Fibroblast of the aortic adventitia (primary cell): ENCODE data around the gene FAAP20. TPM values are rescaled to one million over a fixed set of nuclear protein-coding genes. Genes with fewer than 3 reads are reported as not detected.

Experiments
- DNase-seq: peaks from one replicate; pipeline ENCODE4 v3.0.0-alpha.2; 2010; ENCODE audit warnings: low read depth
- H3K4me3 ChIP-seq: 2 replicates; pipeline ENCODE4 v1.5.1; 2011; ENCODE audit warnings: low read depth, mild to moderate bottlenecking, control low read depth, low read length, moderate library complexity
- CTCF ChIP-seq: IDR thresholded peaks from 2 replicates; pipeline ENCODE4 v1.5.1; 2011; ENCODE audit warnings: mild to moderate bottlenecking, low read length, control low read depth, inconsistent platforms; ENCODE audit not compliant: insufficient read depth
- total RNA-seq: library from RNA; depleted of rRNA; stranded (reverse); fragments of >200 nt; gene quantifications from 2 replicates; pipeline ENCODE4 v1.2.3, GENCODE V29; 2012; ENCODE audit warnings: low replicate concordance

The FAAP20 gene
- total RNA-seq, 1 donor, result 23.2 TPM

- peak overlapping the region; percentile 66 for H3K4me3 ChIP-seq
- TF ChIP-seq CTCF, result no peak
- DNase-seq, result peak; percentile 62
Measured at GRCh38 chr1:2204415-2205190, 10.0 kb upstream of the FAAP20 start.

- DNase-seq, result no peak
- peak overlapping the region; percentile 66 for H3K4me3 ChIP-seq
- no peak for TF ChIP-seq CTCF
Measured at GRCh38 chr1:2203671-2204414, 9.3 kb upstream of the FAAP20 start.

GRCh38 chr1:2202843-2203601 lies 8.4 kb upstream of the FAAP20 start:
- no peak for DNase-seq
- TF ChIP-seq CTCF, result no peak
- no peak overlapping the region for H3K4me3 ChIP-seq

- TF ChIP-seq CTCF, result no peak
- no peak for DNase-seq
Measured at GRCh38 chr1:2202008-2202575, 7.5 kb upstream of the FAAP20 start.

GRCh38 chr1:2201062-2201461 lies 6.5 kb upstream of the FAAP20 start:
- no peak overlapping the region for H3K4me3 ChIP-seq
- TF ChIP-seq CTCF, result no peak
- no peak for DNase-seq

More at GRCh38 chr1:2202008-2202575, 7.5 kb upstream of the FAAP20 start:
- no peak overlapping the region for H3K4me3 ChIP-seq

GRCh38 chr1:2200308-2200943 lies 5.9 kb upstream of the FAAP20 start:
- H3K4me3 ChIP-seq, result peak overlapping the region; percentile 9
- TF ChIP-seq CTCF, result no peak
- DNase-seq, result no peak
